Testis (tissue), 3 donors: ENCODE results near the gene BOC. TPM values are rescaled to one million over a fixed set of nuclear protein-coding genes. Genes with fewer than 3 reads are reported as not detected.
"Not testable (repeated sequence)": the region's sequence is repeated elsewhere in the genome, so short reads cannot be mapped to it uniquely, and the experiment has no call there.

Experiments used
- DNase-seq: peaks from one replicate; pipeline ENCODE4 v3.0.0-alpha.2; 2019
- H3K27ac ChIP-seq, 2 donors: fragments of 200-600 bp; sonication (generic); one replicate each; pipeline ENCODE4 v1.5.1; 2019
- H3K27me3 ChIP-seq: fragments of 200-600 bp; sonication (generic); one replicate; pipeline ENCODE4 v1.5.1; 2019
- H3K36me3 ChIP-seq: fragments of 200-600 bp; sonication (generic); one replicate; pipeline ENCODE4 v1.5.1; 2017; ENCODE audit warnings: low read depth; ENCODE audit errors: missing control alignments
- H3K4me1 ChIP-seq: fragments of 200-600 bp; sonication (generic); one replicate; pipeline ENCODE4 v1.5.1; 2019
- H3K4me3 ChIP-seq, 2 donors: fragments of 200-600 bp; sonication (generic); one replicate each; pipeline ENCODE4 v1.5.1; 2017 to 2019
- H3K9me3 ChIP-seq: fragments of 200-600 bp; sonication (generic); one replicate; pipeline ENCODE4 v1.5.1; 2017
- POLR2A ChIP-seq: fragments of 450-650 bp; IDR thresholded peaks from one replicate; pipeline ENCODE4 v1.6.1; 2017; ENCODE audit warnings: antibody characterized with exemption, mild to moderate bottlenecking, moderate library complexity
- WGBS, 2 donors: methylation state at CpG; one replicate each; pipeline ENCODE4 v1.1.5; 2018; 5-methylcytosine and 5-hydroxymethylcytosine counted together
- intact Hi-C: fragments of 100-400 bp; cut with DNase I; formaldehyde crosslinking; loops from one replicate; pipeline ENCODE4 v1.15.1; 2023; ENCODE audit warnings: low total_unique reads
- polyA plus RNA-seq: library from polyadenylated mRNA; stranded (reverse); fragments of 350-450 nt; fragmentation: Illumina TruSeq; extraction: RNeasy Lipid Tissue Mini Kit (QIAGEN cat#74804); gene quantifications from one replicate; pipeline ENCODE4 v1.2.3, GENCODE V29; 2014; ENCODE audit warnings: low read depth, low replicate concordance; ENCODE audit not compliant: insufficient read depth
- total RNA-seq, 2 donors: library from RNA; depleted of rRNA; stranded (reverse); fragments of >200 nt; gene quantifications; one replicate each; pipeline ENCODE4 v1.2.3, GENCODE V29; 2016
- TF ChIP-seq, protein P1 (sequence below), 3 experiments: fragments of 450-650 bp in 2 of 3; fragments of 200-600 bp in 1 of 3; sonication (generic) in 1 of 3; IDR thresholded peaks; one replicate each; pipeline ENCODE4 v1.5.1; 2016 to 2019; ENCODE audit warnings: antibody characterized with exemption in 3 of 3, mild to moderate bottlenecking in 2 of 3, moderate library complexity in 1 of 3

The BOC gene
- total and polyA plus RNA-seq, 3 donors from 2014 or later = 24.5 to 33.6 (median 28.4) TPM

GRCh38 chr3:113170771-113171170, 40.6 kb upstream of the BOC start:
- no peak overlapping the region for H3K27ac ChIP-seq
- no peak overlapping the region for H3K4me3 ChIP-seq
- WGBS, 2 donors = 93 to 97% methylated on average over 7 of the region's 7 CpGs
- peaks cover 8% of the 10 kb centered on the region for H3K4me1 ChIP-seq
- no peaks in the 10 kb centered on the region for H3K9me3 ChIP-seq
- no peaks in the 10 kb centered on the region for H3K27me3 ChIP-seq
- intact Hi-C loops = no loop called here
- TF ChIP-seq, protein P1, sequence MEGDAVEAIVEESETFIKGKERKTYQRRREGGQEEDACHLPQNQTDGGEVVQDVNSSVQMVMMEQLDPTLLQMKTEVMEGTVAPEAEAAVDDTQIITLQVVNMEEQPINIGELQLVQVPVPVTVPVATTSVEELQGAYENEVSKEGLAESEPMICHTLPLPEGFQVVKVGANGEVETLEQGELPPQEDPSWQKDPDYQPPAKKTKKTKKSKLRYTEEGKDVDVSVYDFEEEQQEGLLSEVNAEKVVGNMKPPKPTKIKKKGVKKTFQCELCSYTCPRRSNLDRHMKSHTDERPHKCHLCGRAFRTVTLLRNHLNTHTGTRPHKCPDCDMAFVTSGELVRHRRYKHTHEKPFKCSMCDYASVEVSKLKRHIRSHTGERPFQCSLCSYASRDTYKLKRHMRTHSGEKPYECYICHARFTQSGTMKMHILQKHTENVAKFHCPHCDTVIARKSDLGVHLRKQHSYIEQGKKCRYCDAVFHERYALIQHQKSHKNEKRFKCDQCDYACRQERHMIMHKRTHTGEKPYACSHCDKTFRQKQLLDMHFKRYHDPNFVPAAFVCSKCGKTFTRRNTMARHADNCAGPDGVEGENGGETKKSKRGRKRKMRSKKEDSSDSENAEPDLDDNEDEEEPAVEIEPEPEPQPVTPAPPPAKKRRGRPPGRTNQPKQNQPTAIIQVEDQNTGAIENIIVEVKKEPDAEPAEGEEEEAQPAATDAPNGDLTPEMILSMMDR (IDR thresholded peaks at IDR 0.05) = no peak
- no peak for TF ChIP-seq POLR2A
- H3K36me3 ChIP-seq = no peaks in the 10 kb centered on the region
- DNase-seq = no peak

- H3K27me3 ChIP-seq, H3K4me1 ChIP-seq, intact Hi-C loops: not testable (repeated sequence)
Measured at GRCh38 chr3:113171675-113172300, 39.6 kb upstream of the BOC start.

DNA sequence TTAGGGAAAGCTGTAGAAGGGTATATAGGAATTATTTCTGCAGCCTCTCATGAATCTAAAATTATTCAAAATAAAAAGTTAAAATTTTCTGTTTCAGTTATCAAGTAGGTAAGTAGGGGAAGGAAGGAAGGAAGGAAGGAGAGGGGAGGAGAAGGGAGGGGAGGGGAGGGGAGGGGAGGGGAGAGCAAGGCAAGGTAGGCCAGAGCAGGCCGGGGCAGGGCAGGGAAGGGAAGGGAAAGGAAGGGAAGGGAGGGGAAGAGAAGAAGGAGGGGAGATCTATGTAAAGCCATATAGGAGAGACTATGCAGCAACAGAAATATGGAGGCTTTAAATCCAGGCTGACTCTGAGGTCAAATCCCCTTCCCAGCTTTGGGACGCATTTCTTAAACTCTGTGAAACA, 38.3 kb upstream of the BOC start:
- Histone ChIP-seq H3K4me1 (no peaks in the 10 kb centered on the region), H3K27me3 (no peaks in the 10 kb centered on the region), H3K9me3 (no peaks in the 10 kb centered on the region), H3K4me3 (no peak overlapping the region), H3K36me3 (no peaks in the 10 kb centered on the region), H3K27ac (no peak overlapping the region)
- no peak for DNase-seq
- TF ChIP-seq, protein P1 (IDR thresholded peaks at IDR 0.05) = no peak
- TF ChIP-seq POLR2A = no peak
- intact Hi-C loops = no loop called here
- 86 to 87% methylated on average over 2 of the region's 2 CpGs for WGBS, 2 donors

More at GRCh38 chr3:113171675-113172300, 39.6 kb upstream of the BOC start:
- H3K36me3 ChIP-seq, DNase-seq, H3K27ac ChIP-seq, H3K4me3 ChIP-seq, H3K9me3 ChIP-seq: not testable (repeated sequence)
- 89 to 93% methylated on average over 5 of the region's 5 CpGs for WGBS, 2 donors

GRCh38 chr3:113174304-113174703, 37.1 kb upstream of the BOC start:
- WGBS, 2 donors = 44 to 94% methylated on average over 1 of the region's 1 CpG
- no peak overlapping the region for H3K4me3 ChIP-seq
- no peaks in the 10 kb centered on the region for H3K9me3 ChIP-seq
- no peak overlapping the region for H3K27ac ChIP-seq
- H3K36me3 ChIP-seq = no peaks in the 10 kb centered on the region
- TF ChIP-seq, protein P1 (IDR thresholded peaks at IDR 0.05) = no peak
- no peak for DNase-seq
- H3K4me1 ChIP-seq = no peaks in the 10 kb centered on the region
- intact Hi-C loops = no loop called here
- H3K27me3 ChIP-seq = no peaks in the 10 kb centered on the region

DNA sequence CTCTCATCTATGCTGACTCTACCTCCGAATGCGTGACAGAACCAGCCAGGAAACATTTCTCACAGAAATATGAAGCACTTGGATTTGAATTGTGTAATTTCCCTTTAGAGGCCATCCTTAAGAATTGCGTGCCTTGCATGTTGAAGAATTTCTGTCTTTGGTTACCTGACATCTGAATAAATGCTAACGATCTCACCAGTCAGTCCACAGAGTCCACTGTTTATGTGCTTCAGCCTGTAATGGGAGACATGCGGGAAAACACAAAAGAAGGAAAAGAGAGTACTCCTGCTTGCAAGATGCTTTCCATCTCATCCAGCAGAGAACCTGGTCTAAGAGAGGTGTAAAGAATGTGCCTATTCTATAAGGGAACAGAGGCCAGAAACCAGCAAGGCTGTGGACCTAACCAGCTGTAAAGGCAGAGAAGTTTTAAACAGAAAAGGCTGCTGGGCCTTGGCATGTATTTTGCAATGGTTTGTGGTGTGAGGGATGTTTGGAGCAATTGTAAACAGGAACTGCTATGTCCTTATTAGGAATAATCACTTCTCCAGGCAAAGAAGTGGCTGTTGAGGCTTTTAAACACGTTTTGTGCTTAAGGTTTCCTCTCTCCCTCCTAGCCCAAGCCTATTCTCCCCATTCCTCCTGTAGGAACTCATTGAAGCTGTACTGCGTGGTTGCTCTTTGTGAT, 36.4 kb upstream of the BOC start:
- DNase-seq = peak; percentile 21
- 65 to 70% methylated on average over 7 of the region's 7 CpGs for WGBS, 2 donors
- Histone ChIP-seq H3K4me3 (no peak overlapping the region), H3K36me3 (no peaks in the 10 kb centered on the region), H3K9me3 (no peaks in the 10 kb centered on the region), H3K27me3 (no peaks in the 10 kb centered on the region), H3K27ac (no peak overlapping the region), H3K4me1 (no peaks in the 10 kb centered on the region)
- TF ChIP-seq, protein P1 (IDR thresholded peaks at IDR 0.05) = no peak
- no peak for TF ChIP-seq POLR2A
- intact Hi-C loops = no loop called here
